GM21367 (cell line): ENCODE measurements around the gene CNR1.

ENCODE experiments used
- ATAC-seq: cut with Tn5 transposase; IDR thresholded peaks from one replicate; pipeline ENCODE4 v1.9.1; 2021; ENCODE audit not compliant: unreplicated experiment

The CNR1 gene

GRCh38 chr6:88144637-88145297, 21.4 kb downstream of the CNR1 start:
- no peak for ATAC-seq

DNA sequence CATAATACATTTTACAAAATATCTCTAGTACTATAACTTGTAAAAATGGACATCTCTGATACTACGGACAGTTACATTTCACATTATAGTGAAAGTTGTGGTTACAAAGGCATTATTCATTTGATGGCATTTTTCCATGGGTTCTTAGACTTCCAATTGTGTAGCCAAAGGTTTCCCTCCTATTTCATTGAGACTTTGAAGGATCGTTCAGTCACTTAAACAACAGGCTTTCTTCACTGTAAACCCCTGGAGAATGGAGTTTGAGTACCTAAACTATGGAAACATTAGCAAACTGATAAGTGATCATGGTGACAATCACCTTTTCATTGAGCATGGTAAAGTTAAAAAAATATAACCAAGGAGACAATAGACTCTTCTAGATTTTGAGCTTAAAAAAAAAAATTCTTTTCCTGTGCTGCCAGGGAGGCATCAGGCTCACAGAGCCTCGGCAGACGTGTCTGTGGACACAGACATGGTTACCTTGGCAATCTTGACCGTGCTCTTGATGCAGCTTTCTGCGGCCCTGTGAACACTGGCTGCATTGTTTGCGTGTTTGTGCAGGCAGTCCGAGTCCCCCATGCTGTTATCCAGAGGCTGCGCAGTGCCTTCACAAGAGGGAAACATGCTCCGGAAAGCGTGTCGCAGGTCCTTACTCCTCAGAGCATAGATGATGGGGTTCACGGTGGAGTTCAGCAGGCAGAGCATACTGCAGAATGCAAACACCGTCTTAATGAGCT, 22.6 kb downstream of the CNR1 start:
- no peak for ATAC-seq

GRCh38 chr6:88142297-88142668, 23.9 kb downstream of the CNR1 start:
- no peak for ATAC-seq

GRCh38 chr6:88141561-88142296, 24.4 kb downstream of the CNR1 start:
- ATAC-seq = peak; percentile 97

DNA sequence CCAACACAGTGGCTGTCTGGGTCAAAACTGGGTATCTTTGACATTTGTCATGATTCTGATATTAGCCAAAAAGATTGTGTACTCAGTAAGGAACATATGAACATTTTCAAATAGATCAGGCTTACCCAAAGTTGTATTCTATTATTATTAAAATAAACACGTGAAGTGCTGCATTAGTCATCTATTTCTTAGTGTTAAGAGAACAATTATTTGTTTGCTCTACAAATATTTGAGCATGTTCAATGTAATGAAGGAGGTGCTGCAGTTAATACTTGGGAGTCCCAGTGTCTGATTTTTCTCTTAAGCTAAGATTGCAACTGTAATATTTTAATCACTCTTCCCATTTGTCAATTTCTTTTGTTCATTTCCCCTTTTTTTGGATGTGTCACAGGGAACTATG, 28.2 kb downstream of the CNR1 start:
- no peak for ATAC-seq

DNA sequence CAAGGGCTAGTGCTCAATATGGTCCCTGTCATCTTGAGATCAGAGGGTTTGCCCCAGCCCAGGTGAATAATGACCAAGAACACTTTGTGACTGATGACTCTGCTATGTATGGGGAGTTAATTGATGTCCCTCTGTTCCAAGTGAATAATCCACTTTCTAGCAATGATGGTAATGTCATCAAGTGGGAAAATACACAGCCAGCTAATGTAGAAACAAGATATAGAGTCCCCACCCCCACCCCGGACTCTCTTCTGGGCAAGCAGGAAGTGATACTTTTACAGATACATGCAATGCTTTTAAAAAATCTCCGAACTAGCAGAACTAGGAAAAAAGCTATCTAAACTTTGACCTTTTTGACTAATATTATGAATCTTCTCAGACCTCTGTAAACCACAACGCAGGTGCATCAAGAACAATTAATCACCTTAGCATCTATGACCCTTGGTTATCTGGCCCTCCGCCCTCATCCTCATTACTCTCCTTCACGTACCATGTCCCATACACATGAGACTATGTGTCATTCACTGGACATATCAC, 30.5 kb downstream of the CNR1 start:
- ATAC-seq = peak; percentile 78

- ATAC-seq = no peak
Observed at GRCh38 chr6:88134575-88134974, 31.6 kb downstream of the CNR1 start.

- no peak for ATAC-seq
Observed at GRCh38 chr6:88133718-88134117, 32.4 kb downstream of the CNR1 start.

DNA sequence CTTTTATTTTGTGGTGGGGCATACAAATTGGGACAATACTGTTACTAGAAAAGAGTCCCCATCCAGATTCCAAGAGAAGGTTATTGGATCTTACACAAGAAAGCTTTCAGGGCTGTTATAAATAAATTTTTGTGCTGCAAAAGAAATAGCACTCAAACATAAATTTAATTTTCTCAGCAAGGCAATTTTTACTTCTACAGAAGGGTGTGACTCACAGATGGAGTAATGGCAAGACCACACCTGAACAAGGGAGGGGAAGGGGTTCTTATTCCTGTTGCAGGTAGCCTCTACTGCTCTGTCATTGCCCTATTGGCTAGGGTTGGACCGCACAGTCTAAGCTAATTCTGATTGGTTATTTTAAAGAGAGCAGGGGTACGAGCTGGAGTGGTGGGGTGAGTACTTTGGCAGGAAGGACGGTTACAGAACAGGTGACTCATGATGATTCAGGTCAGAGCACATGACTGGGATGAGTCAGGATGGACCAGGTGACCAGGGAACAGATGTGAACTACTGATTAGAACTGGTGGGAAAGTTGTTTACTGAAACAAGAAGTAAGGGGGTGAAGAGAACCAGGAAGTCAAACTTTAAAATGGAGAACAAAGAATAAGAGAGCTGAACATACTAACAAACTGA, 41.1 kb downstream of the CNR1 start:
- ATAC-seq = no peak

DNA sequence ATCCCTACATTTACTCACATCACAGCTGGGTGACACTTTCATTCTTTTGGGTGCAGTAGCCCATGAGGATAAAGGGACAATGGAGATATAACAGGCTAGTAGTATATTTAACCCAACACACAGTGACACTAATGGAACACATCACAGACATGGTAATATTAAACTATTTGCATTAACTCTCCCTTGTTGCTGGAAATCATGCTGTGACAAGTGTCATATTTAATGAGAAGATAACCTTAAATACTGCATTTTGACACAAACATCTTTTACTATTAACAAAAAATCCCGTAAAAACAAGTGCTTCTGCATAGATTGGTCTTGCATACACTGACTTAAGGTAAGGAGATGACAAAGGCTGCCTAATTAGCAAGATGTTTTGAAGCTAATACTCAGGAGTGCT, 45.5 kb downstream of the CNR1 start:
- ATAC-seq = no peak

- no peak for ATAC-seq
Observed at GRCh38 chr6:88119769-88120168, 46.4 kb downstream of the CNR1 start.

- ATAC-seq = no peak
Observed at GRCh38 chr6:88116276-88116675, 49.9 kb downstream of the CNR1 start.

- no peak for ATAC-seq
Observed at GRCh38 chr6:88115307-88115706, 50.8 kb downstream of the CNR1 start.

- ATAC-seq = no peak
Observed at GRCh38 chr6:88114838-88115237, 51.3 kb downstream of the CNR1 start.

DNA sequence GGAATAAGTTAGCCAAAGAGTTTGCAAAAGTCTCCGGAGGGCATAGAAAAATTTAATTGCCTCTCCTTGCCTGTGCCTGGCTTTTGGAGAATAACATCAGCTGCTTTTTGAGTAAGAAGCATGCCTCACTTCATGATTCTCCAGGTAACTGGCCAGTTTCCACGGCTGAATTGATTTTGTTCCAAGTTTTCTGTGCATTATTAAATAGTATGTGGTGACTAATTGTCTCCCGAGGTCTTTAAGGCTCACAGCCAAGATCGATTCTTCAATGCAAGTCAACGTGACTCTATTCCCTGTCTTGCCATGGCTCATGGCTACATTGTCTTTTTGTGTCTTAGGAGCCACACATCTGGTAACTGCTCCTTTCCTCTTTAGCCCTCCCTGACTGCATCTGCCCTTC, 54.2 kb downstream of the CNR1 start:
- no peak for ATAC-seq

- no peak for ATAC-seq
Observed at GRCh38 chr6:88107241-88107640, 58.9 kb downstream of the CNR1 start.

- ATAC-seq = no peak
Observed at GRCh38 chr6:88105741-88106340, 60.3 kb downstream of the CNR1 start.
